ENCODE measurements around the gene NECAB3. TPM values are rescaled to one million over a fixed set of nuclear protein-coding genes. Genes with fewer than 3 reads are reported as not detected.

The NECAB3 gene
- total and polyA plus RNA-seq, 2 of the 13 experiments (the other 11 are each of a cell fraction or from before 2014, with no cell fraction given): 61.5 to 65.5 TPM

- 0 out of 2 replicates have a peak, but pooled peaks have one; percentile 80 for TF ChIP-seq ZNF567 (CRISPR knock-in tag; IDR thresholded peaks at IDR 0.05; ENCODE audit: borderline replicate concordance)
- TF ChIP-seq TCF12 (IDR thresholded peaks at IDR 0.05): no peak
- peak; percentile 71 for TF ChIP-seq TCF12 (CRISPR knock-in tag; IDR thresholded peaks at IDR 0.05)
- peak; percentile 91 for TF ChIP-seq ZNF547 (CRISPR knock-in tag; IDR thresholded peaks at IDR 0.05)
- no peak for TF ChIP-seq TAF15 (IDR thresholded peaks at IDR 0.05; ENCODE audit: low read depth, low read length, poor library complexity, severe bottlenecking)
- TF ChIP-seq AFF4 (CRISPR knock-in tag; IDR thresholded peaks at IDR 0.05): no peak
- no peak for TF ChIP-seq TP53 (CRISPR knock-in tag; conservative IDR thresholded peaks at IDR 0.05)
- TF ChIP-seq RERE (CRISPR knock-in tag; IDR thresholded peaks at IDR 0.05; ENCODE audit: low read depth): no peak
- TF ChIP-seq YY1 (IDR thresholded peaks at IDR 0.05; ENCODE audit: insufficient read depth, insufficient replicate concordance, low read depth, low read length): peak; percentile 87
- TF ChIP-seq HNF4A (CRISPR knock-in tag; IDR thresholded peaks at IDR 0.05): peak; percentile 66
- TF ChIP-seq TGIF2 (CRISPR knock-in tag; IDR thresholded peaks at IDR 0.05): peak; percentile 73
- no peak for TF ChIP-seq RNF219 (CRISPR knock-in tag; IDR thresholded peaks at IDR 0.05)
- TF ChIP-seq ZNF713 (CRISPR knock-in tag; IDR thresholded peaks at IDR 0.05): peak; percentile 29; the same call in 1 of the 2 replicates
- TF ChIP-seq TBP (CRISPR knock-in tag; IDR thresholded peaks at IDR 0.05): peak; percentile 82; the same call in 1 of the 2 replicates
- TF ChIP-seq CHD4 (IDR thresholded peaks at IDR 0.05; ENCODE audit: borderline replicate concordance, low read length): no peak
- peak; percentile 55; the same call in 1 of the 2 replicates for TF ChIP-seq KAT7 (CRISPR knock-in tag; IDR thresholded peaks at IDR 0.05; ENCODE audit: borderline replicate concordance)
- peak; percentile 46; the same call in 1 of the 2 replicates for TF ChIP-seq FOXC1 (CRISPR knock-in tag; IDR thresholded peaks at IDR 0.05; ENCODE audit: borderline replicate concordance)
- no peak for TF ChIP-seq ZNF160 (CRISPR knock-in tag; IDR thresholded peaks at IDR 0.05)
These were observed at the start of gene NECAB3 (continued) for GRCh38 chr20:33674294-33675135.
